ENCODE data around the gene SYNGR1.

GRCh38 chr22:39309881-39310714, 39.7 kb upstream of the SYNGR1 start:
- TF ChIP-seq, protein P1, sequence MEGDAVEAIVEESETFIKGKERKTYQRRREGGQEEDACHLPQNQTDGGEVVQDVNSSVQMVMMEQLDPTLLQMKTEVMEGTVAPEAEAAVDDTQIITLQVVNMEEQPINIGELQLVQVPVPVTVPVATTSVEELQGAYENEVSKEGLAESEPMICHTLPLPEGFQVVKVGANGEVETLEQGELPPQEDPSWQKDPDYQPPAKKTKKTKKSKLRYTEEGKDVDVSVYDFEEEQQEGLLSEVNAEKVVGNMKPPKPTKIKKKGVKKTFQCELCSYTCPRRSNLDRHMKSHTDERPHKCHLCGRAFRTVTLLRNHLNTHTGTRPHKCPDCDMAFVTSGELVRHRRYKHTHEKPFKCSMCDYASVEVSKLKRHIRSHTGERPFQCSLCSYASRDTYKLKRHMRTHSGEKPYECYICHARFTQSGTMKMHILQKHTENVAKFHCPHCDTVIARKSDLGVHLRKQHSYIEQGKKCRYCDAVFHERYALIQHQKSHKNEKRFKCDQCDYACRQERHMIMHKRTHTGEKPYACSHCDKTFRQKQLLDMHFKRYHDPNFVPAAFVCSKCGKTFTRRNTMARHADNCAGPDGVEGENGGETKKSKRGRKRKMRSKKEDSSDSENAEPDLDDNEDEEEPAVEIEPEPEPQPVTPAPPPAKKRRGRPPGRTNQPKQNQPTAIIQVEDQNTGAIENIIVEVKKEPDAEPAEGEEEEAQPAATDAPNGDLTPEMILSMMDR (IDR thresholded peaks at IDR 0.05): no peak
- TF ChIP-seq POLR2A (IDR thresholded peaks at IDR 0.05): no peak

All from thyroid gland (tissue), 4 donors.